HUES64 (cell line): ENCODE measurements around the gene FDXACB1.

Experiments used
- H3K27ac ChIP-seq: 2 replicates; pipeline ENCODE4 v1.7.0; 2013; ENCODE audit warnings: low read depth, low read length, inconsistent platforms
- H3K27me3 ChIP-seq: 2 replicates; pipeline ENCODE4 v1.6.1; 2013; ENCODE audit warnings: mild to moderate bottlenecking, low read length; ENCODE audit not compliant: insufficient read depth
- H3K36me3 ChIP-seq: 2 replicates; pipeline ENCODE4 v1.6.1; 2013; ENCODE audit warnings: mild to moderate bottlenecking, low read length; ENCODE audit not compliant: insufficient read depth
- H3K4me1 ChIP-seq: 2 replicates; pipeline ENCODE4 v1.6.1; 2013; ENCODE audit warnings: mild to moderate bottlenecking, low read length, moderate library complexity; ENCODE audit not compliant: insufficient read depth
- H3K4me3 ChIP-seq: 2 replicates; pipeline ENCODE4 v1.5.1; 2013; ENCODE audit warnings: mild to moderate bottlenecking, low read length, moderate library complexity
- H3K9ac ChIP-seq: 2 replicates; pipeline ENCODE4 v1.6.1; 2013; ENCODE audit warnings: mild to moderate bottlenecking, low read depth, low read length
- H3K9me3 ChIP-seq: 2 replicates; pipeline ENCODE4 v1.6.1; 2013; ENCODE audit warnings: low read depth, low read length; ENCODE audit not compliant: insufficient read depth
- WGBS: fragments of 150-250, 120-280 bp; methylation state at CpG from one replicate; pipeline ENCODE4 v1.1.7; 2013; ENCODE audit warnings: missing lambda C conversion rate; 5-methylcytosine and 5-hydroxymethylcytosine counted together

FDXACB1 gene

GRCh38 chr11:111860257-111860656, 18.7 kb downstream of the FDXACB1 start:
- no peaks in the 10 kb centered on the region for H3K27me3 ChIP-seq
- H3K4me3 ChIP-seq = no peak overlapping the region
- no peaks in the 10 kb centered on the region for H3K4me1 ChIP-seq
- no peak overlapping the region for H3K27ac ChIP-seq
- 91% methylated on average over 2 of the region's 3 CpGs for WGBS
- H3K9ac ChIP-seq = no peak overlapping the region
- peaks cover 36% of the 10 kb centered on the region for H3K36me3 ChIP-seq
- H3K9me3 ChIP-seq = no peaks in the 10 kb centered on the region

DNA sequence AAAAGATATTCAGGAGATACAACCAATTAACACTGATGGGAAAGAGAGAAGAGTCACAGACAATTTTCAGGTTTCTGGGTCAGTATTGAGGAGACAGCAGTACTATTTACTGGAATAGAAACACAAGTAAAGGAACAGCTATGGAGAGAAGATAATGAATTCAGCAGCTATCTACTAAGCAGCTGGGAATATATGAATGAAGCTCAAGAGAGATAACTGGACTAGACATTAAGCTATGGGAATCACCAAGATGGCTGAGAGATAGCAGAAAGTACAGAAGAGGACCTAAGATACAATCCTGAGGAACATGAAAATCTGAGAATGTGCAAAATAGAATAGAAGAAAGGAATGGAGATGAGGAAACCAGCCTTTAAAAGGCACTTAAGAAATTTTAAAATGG, 23.5 kb downstream of the FDXACB1 start:
- Histone ChIP-seq H3K9me3 (no peaks in the 10 kb centered on the region), H3K36me3 (peaks cover 47% of the 10 kb centered on the region), H3K9ac (no peak overlapping the region), H3K4me1 (no peaks in the 10 kb centered on the region), H3K27ac (no peak overlapping the region), H3K27me3 (no peaks in the 10 kb centered on the region), H3K4me3 (no peak overlapping the region)

- Histone ChIP-seq H3K36me3 (peaks cover 38% of the 10 kb centered on the region), H3K4me3 (no peak overlapping the region), H3K9ac (no peak overlapping the region), H3K27me3 (no peaks in the 10 kb centered on the region), H3K4me1 (peaks cover 5% of the 10 kb centered on the region; the same call in 1 of the 2 replicates), H3K9me3 (no peaks in the 10 kb centered on the region), H3K27ac (no peak overlapping the region)
- 100% methylated on average over 2 of the region's 2 CpGs for WGBS
These were observed 26.9 kb downstream of the FDXACB1 start for GRCh38 chr11:111852103-111852502.

DNA sequence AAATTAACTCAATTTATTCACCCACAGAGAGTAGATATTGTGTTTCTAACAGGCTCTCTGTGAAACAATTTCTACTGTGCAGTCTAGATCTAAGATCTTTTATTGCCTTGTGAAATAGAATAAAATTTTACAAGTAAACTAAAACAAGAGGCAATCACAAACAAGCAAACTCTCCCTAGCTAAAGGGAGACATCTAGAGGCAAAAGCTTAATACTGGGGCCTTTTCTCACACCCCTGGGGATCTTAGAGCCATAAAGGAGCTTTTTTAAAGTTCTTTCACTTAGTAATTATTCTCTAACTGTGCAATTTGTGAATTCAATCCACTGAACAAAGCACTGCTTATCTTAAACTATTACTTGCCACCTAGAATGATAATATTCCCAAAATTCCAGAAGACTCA, 27.3 kb downstream of the FDXACB1 start:
- no peaks in the 10 kb centered on the region for H3K27me3 ChIP-seq
- no peak overlapping the region for H3K27ac ChIP-seq
- peaks cover 8% of the 10 kb centered on the region; the same call in 1 of the 2 replicates for H3K4me1 ChIP-seq
- no peak overlapping the region for H3K4me3 ChIP-seq
- H3K9ac ChIP-seq = no peak overlapping the region
- no peaks in the 10 kb centered on the region for H3K9me3 ChIP-seq
- H3K36me3 ChIP-seq = peaks cover 37% of the 10 kb centered on the region

- Histone ChIP-seq H3K9ac (no peak overlapping the region), H3K36me3 (peaks cover 37% of the 10 kb centered on the region), H3K27me3 (no peaks in the 10 kb centered on the region), H3K27ac (no peak overlapping the region), H3K4me1 (peaks cover 13% of the 10 kb centered on the region; the same call in 1 of the 2 replicates), H3K4me3 (no peak overlapping the region), H3K9me3 (no peaks in the 10 kb centered on the region)
- 94% methylated on average over 7 of the region's 8 CpGs for WGBS
These were observed 27.9 kb downstream of the FDXACB1 start for GRCh38 chr11:111851067-111851466.

DNA sequence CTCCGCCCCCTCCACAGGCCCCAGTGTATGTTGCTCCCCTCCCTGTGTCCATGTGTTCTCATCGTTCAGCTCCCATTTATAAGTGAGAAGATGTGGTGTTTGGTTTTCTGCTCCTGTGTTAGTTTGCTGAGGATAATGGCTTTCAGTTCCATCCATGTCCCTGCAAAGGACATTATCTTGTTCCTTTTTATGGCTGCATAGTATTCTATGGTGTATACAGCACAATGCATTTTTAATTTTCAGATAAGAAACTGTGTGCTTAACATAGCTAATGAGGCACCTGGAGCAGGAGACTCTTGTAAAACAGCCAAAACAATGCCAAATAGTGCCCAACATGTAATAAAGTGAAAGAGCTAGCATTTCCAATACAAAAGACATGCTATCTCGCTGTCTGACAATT, 29.3 kb downstream of the FDXACB1 start:
- Histone ChIP-seq H3K9me3 (no peaks in the 10 kb centered on the region), H3K27ac (no peak overlapping the region), H3K4me1 (peaks cover 16% of the 10 kb centered on the region; the same call in 1 of the 2 replicates), H3K9ac (no peak overlapping the region), H3K4me3 (no peak overlapping the region), H3K36me3 (peaks cover 30% of the 10 kb centered on the region), H3K27me3 (no peaks in the 10 kb centered on the region)
- WGBS = 98% methylated on average over 3 of the region's 3 CpGs

DNA sequence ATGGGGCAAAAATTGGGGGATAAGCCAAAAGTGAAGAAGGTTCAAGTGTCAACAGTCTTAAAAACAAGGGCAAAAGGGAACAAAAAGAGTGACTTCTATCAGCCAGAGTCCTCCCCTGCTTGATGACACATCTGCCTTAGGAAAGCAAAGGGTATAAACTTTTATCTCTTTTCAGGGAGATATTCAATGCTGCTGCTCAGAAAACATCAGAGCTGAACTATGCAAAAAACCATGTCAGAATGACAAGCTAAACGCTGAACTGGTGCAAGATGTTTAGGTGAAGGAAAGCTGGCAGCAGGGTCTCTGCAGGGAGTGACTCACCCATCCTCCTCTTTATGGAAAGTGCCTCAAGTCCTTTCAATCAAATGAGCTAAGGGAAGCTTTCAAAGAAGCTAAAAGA, 32.3 kb downstream of the FDXACB1 start:
- Histone ChIP-seq H3K27me3 (no peaks in the 10 kb centered on the region), H3K36me3 (peaks cover 27% of the 10 kb centered on the region), H3K4me3 (no peak overlapping the region), H3K9me3 (no peaks in the 10 kb centered on the region), H3K27ac (no peak overlapping the region), H3K9ac (no peak overlapping the region), H3K4me1 (peaks cover 16% of the 10 kb centered on the region; the same call in 1 of the 2 replicates)
- 26% methylated on average over 1 of the region's 1 CpG for WGBS

DNA sequence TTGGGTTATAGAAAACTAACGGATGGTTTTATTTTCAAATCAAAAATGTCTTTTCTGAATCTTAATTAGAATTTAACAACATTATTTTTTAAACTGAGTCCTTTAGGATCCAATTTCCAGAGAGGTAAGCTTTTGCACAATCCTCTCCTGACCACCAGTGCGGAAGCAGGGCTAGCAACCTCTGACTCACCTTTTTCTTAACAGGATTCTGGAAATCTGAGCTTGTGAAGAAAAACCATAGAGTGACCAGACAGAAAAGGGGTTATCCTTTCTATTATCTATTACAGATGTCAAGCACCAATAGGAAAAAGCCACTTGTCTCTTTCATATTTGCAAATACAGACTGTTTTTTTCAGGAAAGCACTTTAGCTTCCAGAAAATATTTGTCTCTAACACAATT, 32.9 kb downstream of the FDXACB1 start:
- H3K36me3 ChIP-seq = peaks cover 27% of the 10 kb centered on the region
- no peak overlapping the region; the same call in 1 of the 2 replicates for H3K27ac ChIP-seq
- no peak overlapping the region for H3K4me3 ChIP-seq
- H3K27me3 ChIP-seq = no peaks in the 10 kb centered on the region
- H3K9me3 ChIP-seq = no peaks in the 10 kb centered on the region
- 90% methylated on average over 1 of the region's 2 CpGs for WGBS
- H3K4me1 ChIP-seq = peaks cover 19% of the 10 kb centered on the region; the same call in 1 of the 2 replicates
- H3K9ac ChIP-seq = no peak overlapping the region

GRCh38 chr11:111845276-111846028, 33.5 kb downstream of the FDXACB1 start:
- Histone ChIP-seq H3K27ac (no peak overlapping the region; the same call in 1 of the 2 replicates), H3K36me3 (peaks cover 23% of the 10 kb centered on the region; the same call in 1 of the 2 replicates), H3K9ac (no peak overlapping the region), H3K4me3 (no peak overlapping the region), H3K9me3 (no peaks in the 10 kb centered on the region), H3K27me3 (no peaks in the 10 kb centered on the region), H3K4me1 (peaks cover 25% of the 10 kb centered on the region)
- 96% methylated on average over 7 of the region's 7 CpGs for WGBS

DNA sequence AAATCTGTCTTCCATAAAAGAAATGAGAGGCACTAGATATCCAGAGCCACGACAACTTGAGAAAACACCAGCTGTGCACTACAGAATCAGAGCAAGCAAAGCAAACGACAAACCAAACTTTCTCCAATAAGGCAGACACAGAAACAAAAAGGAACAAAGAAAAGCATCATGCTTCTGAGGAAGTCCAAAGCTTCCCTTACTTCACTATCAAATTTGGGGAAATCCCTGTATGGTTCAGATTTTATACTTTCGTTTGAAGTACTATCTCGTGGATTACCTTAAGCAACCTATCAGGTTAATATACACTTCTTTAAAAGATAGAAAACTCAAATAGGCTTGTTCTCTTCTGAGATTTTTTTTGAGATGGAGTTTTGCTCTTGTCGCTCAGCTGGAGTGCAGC, 35.3 kb downstream of the FDXACB1 start:
- H3K4me3 ChIP-seq = no peak overlapping the region
- peaks cover 15% of the 10 kb centered on the region; the same call in 1 of the 2 replicates for H3K36me3 ChIP-seq
- 92% methylated on average over 5 of the region's 5 CpGs for WGBS
- H3K27me3 ChIP-seq = no peaks in the 10 kb centered on the region
- H3K4me1 ChIP-seq = peaks cover 34% of the 10 kb centered on the region
- no peaks in the 10 kb centered on the region for H3K9me3 ChIP-seq
- H3K9ac ChIP-seq = no peak overlapping the region
- H3K27ac ChIP-seq = no peak overlapping the region

GRCh38 chr11:111841370-111842053, 37.5 kb downstream of the FDXACB1 start:
- WGBS = 27% methylated on average over 9 of the region's 10 CpGs
- Histone ChIP-seq H3K4me1 (peaks cover 26% of the 10 kb centered on the region), H3K9me3 (no peaks in the 10 kb centered on the region), H3K36me3 (peaks cover 26% of the 10 kb centered on the region), H3K27me3 (no peaks in the 10 kb centered on the region), H3K9ac (no peak overlapping the region), H3K27ac (no peak overlapping the region), H3K4me3 (no peak overlapping the region)
